ENCODE measurements around the gene CD300H.

GRCh38 chr17:74514632-74515334 lies 52.5 kb downstream of the CD300H start:
- TF ChIP-seq POLR2A (IDR thresholded peaks at IDR 0.05) (no peak), CTCF (IDR thresholded peaks at IDR 0.05) (no peak)

Data from prostate gland (tissue), 2 donors.